B cell (primary cell): ENCODE measurements around the gene SLC38A1.

Experiments
- EZH2 ChIP-seq: IDR thresholded peaks from 2 replicates; pipeline ENCODE4 v1.6.1; 2012; ENCODE audit warnings: borderline replicate concordance, low read depth, mild to moderate bottlenecking, moderate library complexity, low read length; ENCODE audit not compliant: insufficient read depth, poor library complexity, severe bottlenecking
- TF ChIP-seq, protein P1 (sequence below): fragments of 200-600 bp; IDR thresholded peaks from one replicate; pipeline ENCODE4 v1.8.0; 2022; ENCODE audit warnings: antibody characterized with exemption, mild to moderate bottlenecking

DNA sequence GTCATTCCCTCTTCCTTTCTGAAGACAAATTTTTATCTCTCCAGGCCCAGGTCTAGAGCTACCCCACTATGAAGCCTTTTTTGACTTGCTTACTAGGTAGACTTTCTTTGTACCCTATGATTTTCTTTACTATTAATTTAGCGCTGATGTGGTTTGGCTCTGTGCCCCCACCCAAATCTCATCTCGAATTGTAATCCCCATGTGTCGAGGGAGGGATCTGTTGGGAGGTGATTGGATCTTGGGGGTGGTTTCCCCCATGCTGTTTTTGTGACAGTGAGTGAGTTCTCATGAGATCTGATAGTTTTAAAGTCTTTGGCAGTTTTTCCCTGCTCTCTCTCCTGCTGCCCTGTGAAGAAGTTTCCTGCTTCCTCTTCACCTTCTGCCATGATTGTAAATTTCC, 118.1 kb downstream of the SLC38A1 start:
- TF ChIP-seq, protein P1, sequence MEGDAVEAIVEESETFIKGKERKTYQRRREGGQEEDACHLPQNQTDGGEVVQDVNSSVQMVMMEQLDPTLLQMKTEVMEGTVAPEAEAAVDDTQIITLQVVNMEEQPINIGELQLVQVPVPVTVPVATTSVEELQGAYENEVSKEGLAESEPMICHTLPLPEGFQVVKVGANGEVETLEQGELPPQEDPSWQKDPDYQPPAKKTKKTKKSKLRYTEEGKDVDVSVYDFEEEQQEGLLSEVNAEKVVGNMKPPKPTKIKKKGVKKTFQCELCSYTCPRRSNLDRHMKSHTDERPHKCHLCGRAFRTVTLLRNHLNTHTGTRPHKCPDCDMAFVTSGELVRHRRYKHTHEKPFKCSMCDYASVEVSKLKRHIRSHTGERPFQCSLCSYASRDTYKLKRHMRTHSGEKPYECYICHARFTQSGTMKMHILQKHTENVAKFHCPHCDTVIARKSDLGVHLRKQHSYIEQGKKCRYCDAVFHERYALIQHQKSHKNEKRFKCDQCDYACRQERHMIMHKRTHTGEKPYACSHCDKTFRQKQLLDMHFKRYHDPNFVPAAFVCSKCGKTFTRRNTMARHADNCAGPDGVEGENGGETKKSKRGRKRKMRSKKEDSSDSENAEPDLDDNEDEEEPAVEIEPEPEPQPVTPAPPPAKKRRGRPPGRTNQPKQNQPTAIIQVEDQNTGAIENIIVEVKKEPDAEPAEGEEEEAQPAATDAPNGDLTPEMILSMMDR, result no peak
- no peak for TF ChIP-seq EZH2
